ENCODE measurements around the gene ETV3L. TPM values are rescaled to one million over a fixed set of nuclear protein-coding genes. Genes with fewer than 3 reads are reported as not detected.

The ETV3L gene
- total and polyA plus RNA-seq, 2 of the 8 experiments (the other 6 are each of a cell fraction or from before 2014, with no cell fraction given), result 0.17 to 0.26 TPM

GRCh38 chr1:157098519-157098918 is 1.1 kb downstream of the ETV3L start (continued):
- TF ChIP-seq CHD7 (IDR thresholded peaks at IDR 0.05; ENCODE audit: insufficient replicate concordance, low read length) (no peak), RNF2 (IDR thresholded peaks at IDR 0.05; ENCODE audit: borderline replicate concordance, low read depth, low read length, missing control alignments, poor library complexity, severe bottlenecking) (no peak), CBX8 (IDR thresholded peaks at IDR 0.05; ENCODE audit: borderline replicate concordance, low read depth, low read length) (no peak), TAF7 (optimal IDR thresholded peaks at IDR 0.05; ENCODE audit: borderline replicate concordance, low read depth, low read length) (no peak), JUND (IDR thresholded peaks at IDR 0.05; ENCODE audit: low read length) (no peak), POLR2AphosphoS5 (IDR thresholded peaks at IDR 0.05; ENCODE audit: low read depth, low read length) (no peak), HDAC6 (IDR thresholded peaks at IDR 0.05; ENCODE audit: low read depth, low read length) (no peak)
